Activated CD4-positive, alpha-beta T cell treated with anti-CD3 and anti-CD28 coated beads, Interleukin-2, amount 50 U/mL, for 1 hour (primary cell): ENCODE measurements around the gene ALDH1A3.

Experiments used
- DNase-seq: peaks from one replicate; pipeline ENCODE4 v3.0.0-alpha.2; 2020

The ALDH1A3 gene

GRCh38 chr15:100859970-100860828 is 19.4 kb upstream of the ALDH1A3 start:
- DNase-seq, result no peak

- DNase-seq, result no peak
These were observed 18.7 kb upstream of the ALDH1A3 start for GRCh38 chr15:100860829-100861510.

DNA sequence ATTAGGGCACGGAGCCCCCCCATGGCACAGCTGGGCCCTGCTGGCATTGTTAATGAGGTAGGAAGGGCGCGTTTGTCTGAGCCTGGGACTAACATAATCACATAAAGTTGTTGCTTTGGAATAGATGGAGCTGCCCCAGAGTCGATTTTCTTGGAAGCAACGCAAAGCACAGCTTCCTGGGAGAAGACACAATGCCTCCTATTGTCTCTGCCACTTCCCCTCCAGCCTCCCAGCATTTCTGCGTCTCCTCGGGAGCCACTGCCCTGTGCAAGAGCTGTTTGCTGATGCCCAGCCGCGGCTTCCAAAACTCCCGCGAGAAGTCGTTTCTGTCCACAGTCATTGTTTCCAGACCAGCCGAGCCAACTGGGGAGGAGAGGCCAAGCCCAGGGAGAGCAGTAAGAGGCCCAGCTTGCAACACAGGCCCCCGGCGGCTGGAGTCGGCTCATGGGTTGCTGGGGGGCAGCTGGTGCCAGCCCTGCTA is 18.1 kb upstream of the ALDH1A3 start:
- no peak for DNase-seq

- DNase-seq, result no peak
These were observed 17.5 kb upstream of the ALDH1A3 start for GRCh38 chr15:100862162-100862561.

- no peak for DNase-seq
These were observed 16.4 kb upstream of the ALDH1A3 start for GRCh38 chr15:100863075-100863795.

- DNase-seq, result no peak
These were observed 15.8 kb upstream of the ALDH1A3 start for GRCh38 chr15:100863796-100864267.

DNA sequence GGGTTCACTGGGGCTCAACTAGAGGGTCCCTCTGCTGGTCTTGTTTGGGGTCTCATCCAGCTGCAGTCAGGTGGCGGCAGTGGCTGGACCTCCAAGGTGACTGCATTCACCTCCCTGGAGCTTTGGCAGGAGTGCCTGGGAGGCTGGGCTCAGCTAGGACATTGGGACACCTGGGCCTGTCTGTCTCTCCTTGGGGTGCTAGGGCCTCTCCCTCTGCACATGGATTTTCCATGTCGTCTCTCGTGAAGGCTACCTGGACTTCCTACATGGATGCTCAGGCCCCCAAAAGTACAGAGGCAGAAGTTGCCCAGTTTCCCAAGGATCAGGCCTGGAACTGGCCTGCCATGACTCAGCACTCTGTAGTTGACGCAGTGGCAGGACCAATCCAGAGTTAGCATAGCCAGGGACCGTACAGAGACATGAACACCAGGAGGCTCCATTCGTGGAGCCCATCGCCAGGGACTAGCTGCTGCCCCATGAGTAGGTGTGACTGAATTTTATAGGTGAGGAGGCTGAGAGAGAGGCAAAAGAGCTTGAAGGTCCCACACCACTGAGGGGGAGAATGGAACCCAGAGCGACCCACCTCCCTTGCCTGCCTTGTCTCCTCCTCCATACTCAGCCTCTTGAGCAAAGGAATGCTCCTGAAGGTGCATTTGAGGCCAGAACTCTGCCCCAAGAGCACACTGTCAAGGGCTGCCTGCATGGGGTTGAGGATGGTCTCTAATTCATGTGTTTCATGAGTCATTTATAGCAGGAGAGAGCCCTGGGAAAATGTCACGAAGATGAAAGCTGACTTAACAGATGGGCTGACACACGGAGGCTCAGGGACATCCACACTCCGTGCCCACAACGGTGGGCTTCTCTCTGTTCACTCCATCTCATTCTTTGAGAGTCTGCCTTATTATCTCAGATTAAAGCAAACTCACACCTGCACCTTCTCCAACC is 13.0 kb upstream of the ALDH1A3 start:
- no peak for DNase-seq

GRCh38 chr15:100867433-100867832 is 12.2 kb upstream of the ALDH1A3 start:
- no peak for DNase-seq

DNA sequence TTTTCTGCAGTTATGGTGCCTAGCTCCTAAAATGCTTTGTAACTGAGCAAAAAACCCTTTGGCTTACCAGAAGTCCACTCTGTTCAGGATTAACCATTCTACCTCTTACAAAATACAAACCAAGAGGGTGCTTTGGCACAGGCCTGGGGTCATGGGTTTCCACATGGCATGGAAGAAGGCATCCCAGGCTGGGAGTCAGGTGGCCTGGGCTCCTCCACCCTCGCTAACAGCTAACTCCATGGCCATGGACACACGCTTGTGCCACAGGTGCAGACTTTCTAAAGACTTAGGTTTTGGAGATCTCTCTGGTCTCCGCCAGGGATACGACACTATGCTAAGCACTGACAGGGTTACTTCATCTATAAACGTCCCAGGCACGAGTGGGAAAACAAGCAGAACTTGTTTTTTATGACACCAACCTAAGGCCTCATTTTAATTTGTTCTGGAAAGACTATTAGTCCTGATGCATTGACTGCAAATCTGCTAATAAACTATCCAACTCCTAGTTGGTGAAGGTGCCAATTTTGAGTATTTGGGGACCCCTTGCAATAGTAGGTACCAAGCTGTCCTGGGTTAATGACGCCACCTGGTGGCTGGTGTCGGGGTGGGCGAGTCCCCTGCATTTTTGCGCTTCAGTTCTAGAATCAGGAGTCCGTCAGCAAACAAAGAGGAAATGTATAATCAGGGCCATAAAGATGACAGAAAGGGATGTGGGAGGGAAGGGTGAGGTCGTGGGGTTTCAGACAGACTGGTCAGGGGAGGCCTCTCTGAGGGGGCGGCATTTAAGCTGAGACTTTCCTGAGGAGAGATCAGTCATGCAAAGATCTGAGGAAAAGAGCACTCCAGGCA is 10.3 kb upstream of the ALDH1A3 start:
- no peak for DNase-seq

GRCh38 chr15:100873029-100873677 is 6.5 kb upstream of the ALDH1A3 start:
- DNase-seq, result peak; percentile 31

DNA sequence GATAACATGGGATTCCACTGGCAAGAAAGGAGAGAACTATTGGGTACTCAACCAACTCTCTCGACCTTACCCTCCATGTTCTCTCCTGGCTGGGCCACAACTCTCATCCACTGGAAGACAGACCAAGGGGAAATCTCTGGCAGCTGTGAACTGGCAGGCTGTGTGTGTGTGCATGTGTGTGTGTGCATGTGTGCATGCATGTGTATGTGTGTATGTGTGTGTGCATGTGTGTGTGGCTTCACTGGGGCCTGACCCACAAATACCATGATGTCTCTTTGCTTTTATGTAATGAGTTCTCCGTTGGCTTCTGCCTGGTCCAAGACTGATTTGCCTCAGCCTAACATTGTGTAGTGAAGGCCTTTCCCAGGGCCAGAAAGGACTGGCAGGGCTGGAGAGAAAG is 4.1 kb upstream of the ALDH1A3 start:
- no peak for DNase-seq

DNA sequence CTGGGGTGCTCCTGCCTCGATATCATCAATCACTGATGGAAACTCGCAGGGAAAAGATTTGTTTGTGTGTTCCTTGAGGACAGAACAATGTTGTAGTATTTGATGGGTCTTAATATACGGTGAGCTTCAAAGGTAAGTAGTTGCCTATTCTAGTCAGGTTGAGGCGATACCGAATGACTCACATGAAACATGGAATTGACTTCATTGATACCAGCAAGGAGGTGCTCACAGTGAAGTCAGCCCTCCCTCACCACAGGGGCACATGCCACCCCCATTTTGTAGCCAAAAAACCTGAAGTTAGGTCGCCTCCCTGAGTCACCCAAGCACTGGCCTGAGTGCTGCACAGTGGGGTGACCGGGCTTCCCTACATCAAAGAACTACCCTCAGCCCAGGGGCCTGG is 3.7 kb upstream of the ALDH1A3 start:
- DNase-seq, result no peak

- DNase-seq, result no peak
These were observed 2.1 kb upstream of the ALDH1A3 start for GRCh38 chr15:100877551-100877950.

DNA sequence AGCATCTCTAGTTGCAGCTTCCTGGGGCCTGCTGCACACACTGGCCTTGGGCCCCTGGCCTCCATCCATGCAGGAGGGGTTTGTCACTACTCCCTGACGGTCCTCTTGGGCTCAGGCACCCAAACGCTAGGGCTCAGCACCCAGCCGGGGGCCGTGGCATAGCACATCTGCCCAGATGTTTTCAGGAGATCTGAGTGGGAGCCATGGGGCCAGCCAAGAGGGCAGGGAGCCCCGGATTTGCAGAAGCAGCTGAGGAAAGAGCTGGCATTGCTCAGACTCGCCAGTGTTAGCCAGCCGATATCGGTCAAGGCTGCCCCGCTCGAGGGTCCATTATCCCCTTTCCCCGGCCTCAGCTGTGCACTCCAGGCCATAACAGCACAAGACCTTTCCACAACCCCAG is 1.5 kb upstream of the ALDH1A3 start:
- no peak for DNase-seq

- no peak for DNase-seq
These were observed 983 bp upstream of the ALDH1A3 start for GRCh38 chr15:100878648-100879047.

DNA sequence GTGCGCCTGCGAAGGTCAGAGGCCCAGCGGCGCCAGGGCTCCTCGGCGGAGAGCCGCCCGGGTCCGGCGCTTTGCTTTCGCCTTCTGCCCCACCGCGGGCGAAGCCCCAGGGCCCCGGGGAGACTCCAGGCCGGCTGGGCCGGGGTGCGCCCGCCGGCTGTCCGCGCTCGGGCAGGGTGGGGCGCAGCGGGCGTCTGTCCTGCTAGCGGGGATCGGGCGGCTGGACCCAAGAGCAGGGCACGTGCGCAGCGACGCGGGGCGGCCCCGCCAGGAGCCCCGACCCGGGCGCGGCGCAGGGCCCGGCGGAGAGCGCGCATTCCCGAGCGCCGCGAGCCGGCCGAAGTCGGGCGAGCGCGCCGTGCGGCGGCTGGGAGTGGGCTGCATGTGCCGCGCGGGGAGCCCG is 569 bp upstream of the ALDH1A3 start:
- no peak for DNase-seq

GRCh38 chr15:100880139-100880896 is 687 bp downstream of the ALDH1A3 start:
- no peak for DNase-seq

DNA sequence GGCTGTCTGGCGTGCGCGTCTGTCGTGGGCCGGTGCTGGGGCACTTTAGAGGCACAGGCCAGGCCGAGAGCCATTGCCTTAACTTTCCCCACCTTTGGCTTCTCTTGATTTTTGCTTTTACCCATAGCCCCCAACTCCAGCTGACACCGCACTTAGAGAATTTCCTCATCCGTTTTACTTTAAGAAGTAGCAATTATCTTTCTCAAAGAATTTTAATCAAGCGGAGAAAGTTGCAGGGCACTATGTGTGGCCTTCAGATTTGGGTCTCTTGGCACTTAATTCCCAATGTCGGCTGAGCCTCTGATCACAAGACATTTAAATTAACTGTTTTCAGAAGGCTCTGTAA is 1.2 kb downstream of the ALDH1A3 start:
- DNase-seq, result no peak

- no peak for DNase-seq
These were observed 2.1 kb downstream of the ALDH1A3 start for GRCh38 chr15:100881573-100882336.
